HEK293T (cell line): ENCODE results near the gene SUSD6.

Experiments
- ELF4 ChIP-seq: fragments of 450-650 bp; IDR thresholded peaks from 2 replicates; pipeline ENCODE4 v1.6.1; 2017; ENCODE audit warnings: antibody characterized with exemption
- FOXM1 ChIP-seq: fragments of 450-650 bp; IDR thresholded peaks from 2 replicates; pipeline ENCODE4 v1.6.1; 2017; ENCODE audit warnings: mild to moderate bottlenecking, borderline replicate concordance
- SP1 ChIP-seq: fragments of 450-650 bp; IDR thresholded peaks from 2 replicates; pipeline ENCODE4 v1.6.1; 2017
- SUZ12 ChIP-seq: fragments of 450-650 bp; IDR thresholded peaks from 2 replicates; pipeline ENCODE4 v1.6.1; 2016; ENCODE audit warnings: mild to moderate bottlenecking

- TF ChIP-seq SUZ12 (no peak), FOXM1 (no peak), SP1 (no peak), ELF4 (no peak)
Observed at GRCh38 chr14:69620981-69621380, 9.6 kb downstream of the SUSD6 start.
